GM13977 (cell line): ENCODE data around the gene AFG3L2.

Experiments
- DNase-seq: peaks from one replicate; pipeline ENCODE4 v3.0.0; 2012; ENCODE audit warnings: low spot score
- in situ Hi-C: fragments of 300-500 bp; cut with MboI; formaldehyde crosslinking; loops from one replicate; pipeline ENCODE4 v1.12.0; 2022; ENCODE audit warnings: low sequenced_read_pairs, low pct_unique_long_range_greater_than_20kb, mixed read lengths, inconsistent platforms; ENCODE audit not compliant: unreplicated experiment
- TF ChIP-seq, protein P1 (sequence below): IDR thresholded peaks from 2 replicates; pipeline ENCODE4 v1.5.1; 2012; ENCODE audit warnings: mild to moderate bottlenecking, control low read depth; ENCODE audit not compliant: insufficient read depth; ENCODE audit errors: extremely low read depth, missing control alignments

The AFG3L2 gene

DNA sequence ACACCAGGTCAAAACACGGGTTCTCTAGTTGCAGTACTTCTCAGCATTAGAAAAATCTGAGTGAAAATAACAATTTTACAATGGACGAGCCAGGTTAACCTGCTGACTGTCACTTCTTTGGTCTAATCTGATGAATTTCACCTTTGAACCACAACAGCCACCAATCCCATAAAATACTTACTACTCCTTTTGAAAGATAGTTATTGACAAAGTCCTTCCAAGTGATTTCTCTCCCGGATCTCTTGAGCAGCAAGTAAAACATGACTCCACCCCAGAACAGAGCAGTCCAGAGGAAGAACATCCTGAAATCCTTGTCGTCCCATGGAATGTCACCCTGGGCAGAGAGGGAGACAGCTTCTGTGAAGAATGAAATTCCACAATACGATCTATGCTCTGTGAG lies 10.2 kb downstream of the AFG3L2 start:
- in situ Hi-C loops, result no loop called here
- DNase-seq, result no peak
- TF ChIP-seq, protein P1, sequence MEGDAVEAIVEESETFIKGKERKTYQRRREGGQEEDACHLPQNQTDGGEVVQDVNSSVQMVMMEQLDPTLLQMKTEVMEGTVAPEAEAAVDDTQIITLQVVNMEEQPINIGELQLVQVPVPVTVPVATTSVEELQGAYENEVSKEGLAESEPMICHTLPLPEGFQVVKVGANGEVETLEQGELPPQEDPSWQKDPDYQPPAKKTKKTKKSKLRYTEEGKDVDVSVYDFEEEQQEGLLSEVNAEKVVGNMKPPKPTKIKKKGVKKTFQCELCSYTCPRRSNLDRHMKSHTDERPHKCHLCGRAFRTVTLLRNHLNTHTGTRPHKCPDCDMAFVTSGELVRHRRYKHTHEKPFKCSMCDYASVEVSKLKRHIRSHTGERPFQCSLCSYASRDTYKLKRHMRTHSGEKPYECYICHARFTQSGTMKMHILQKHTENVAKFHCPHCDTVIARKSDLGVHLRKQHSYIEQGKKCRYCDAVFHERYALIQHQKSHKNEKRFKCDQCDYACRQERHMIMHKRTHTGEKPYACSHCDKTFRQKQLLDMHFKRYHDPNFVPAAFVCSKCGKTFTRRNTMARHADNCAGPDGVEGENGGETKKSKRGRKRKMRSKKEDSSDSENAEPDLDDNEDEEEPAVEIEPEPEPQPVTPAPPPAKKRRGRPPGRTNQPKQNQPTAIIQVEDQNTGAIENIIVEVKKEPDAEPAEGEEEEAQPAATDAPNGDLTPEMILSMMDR, result no peak

DNA sequence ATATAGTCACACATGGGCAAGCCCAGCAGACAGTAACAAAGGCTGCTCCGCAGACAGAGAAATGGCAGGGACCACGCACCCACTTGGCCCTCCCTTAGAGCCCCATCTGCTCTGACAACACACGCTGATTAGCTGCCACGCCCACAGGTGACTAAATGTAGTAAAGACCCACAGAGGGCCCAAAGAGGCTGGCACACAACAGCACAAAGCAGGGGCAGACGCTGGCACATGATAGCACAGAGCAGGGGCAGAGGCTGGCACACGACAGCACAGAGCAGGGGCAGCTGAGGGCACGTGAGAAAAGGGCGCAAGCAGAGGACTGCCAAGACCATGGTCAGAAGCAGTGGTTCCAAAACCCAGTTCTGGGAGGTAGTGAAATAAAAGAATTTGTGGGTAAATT lies 10.6 kb downstream of the AFG3L2 start:
- in situ Hi-C loops, result no loop called here
- TF ChIP-seq, protein P1, result no peak
- DNase-seq, result no peak

DNA sequence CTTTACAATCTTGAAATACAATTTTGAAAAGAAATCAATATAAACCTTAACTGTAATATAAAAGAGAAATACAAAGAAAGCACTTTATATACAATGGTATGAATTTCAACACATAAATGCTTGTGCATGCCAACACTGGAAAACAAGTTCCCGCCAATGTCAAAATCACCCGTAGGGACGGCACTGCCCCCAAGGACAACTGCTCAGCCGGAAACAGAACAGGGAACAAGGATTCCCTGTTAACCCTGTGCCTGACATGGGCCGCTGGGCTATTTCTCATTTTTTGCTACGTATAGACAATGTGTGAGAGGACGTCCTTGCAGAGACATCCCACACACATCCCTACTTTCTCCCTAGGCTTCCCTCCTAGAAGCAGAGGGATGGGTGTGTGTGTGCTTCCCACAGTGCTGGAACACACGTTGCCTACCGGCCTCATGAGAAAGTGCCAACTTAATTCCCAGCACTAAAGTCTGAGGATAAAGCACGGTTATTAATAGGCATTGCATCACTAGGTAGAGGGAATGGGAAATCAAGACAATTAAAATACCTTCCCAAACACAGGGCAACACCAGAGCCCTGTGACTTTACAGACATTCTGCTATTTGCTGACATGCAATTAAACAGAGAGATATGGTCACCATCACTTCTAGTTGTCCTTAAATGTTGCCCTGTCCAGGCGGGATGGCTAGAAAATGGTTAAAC lies 14.4 kb downstream of the AFG3L2 start:
- in situ Hi-C loops, result no loop called here
- TF ChIP-seq, protein P1, result no peak
- no peak for DNase-seq

DNA sequence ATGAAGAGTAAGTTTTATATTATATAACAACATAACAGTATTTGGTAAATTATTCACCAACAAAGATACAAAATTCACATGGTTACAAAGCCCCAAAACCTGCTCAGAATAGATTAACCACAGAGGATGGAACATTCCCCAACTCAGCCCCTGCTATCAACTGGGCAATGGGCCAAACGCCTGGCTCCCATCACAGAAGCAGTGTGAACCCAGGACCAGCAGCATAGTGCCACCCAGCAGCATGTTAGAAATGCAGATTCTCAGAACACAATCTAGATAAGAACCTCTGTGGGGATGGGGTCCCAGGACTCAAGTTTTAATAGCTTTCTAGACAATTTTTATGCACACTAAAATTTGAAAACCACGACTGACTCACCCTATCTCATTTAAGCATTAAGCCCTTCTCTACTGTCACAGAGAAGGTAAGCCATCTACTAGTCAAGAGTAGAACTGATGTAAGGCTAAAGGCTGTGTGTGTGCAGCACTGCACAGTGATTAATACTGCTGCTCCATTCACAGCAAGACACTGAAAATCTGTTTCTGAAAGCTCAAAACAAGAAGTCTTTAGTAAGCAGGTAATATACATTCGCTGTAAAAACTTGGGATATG lies 15.2 kb downstream of the AFG3L2 start:
- TF ChIP-seq, protein P1, result no peak
- in situ Hi-C loops, result no loop called here
- no peak for DNase-seq

DNA sequence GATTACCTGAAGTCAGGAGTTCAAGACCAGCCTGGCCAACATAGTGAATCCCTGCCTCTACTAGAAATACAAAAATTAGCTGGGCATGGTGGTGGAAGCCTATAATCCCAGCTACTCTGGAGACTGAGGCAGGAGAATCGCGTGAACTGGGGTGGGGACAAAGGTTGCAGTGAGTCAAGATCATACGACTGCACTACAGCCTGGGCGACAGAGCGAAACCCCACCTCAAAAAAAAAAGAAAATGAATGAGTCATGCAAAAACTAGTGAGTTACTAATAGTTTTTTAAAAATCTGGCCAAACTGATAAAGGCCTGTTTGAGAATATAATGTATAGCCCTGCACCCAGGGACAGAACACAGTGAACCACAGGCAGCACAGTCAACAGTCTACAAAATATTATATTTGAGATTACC lies 17.5 kb downstream of the AFG3L2 start:
- in situ Hi-C loops, result no loop called here
- DNase-seq, result no peak
- TF ChIP-seq, protein P1, result no peak

DNA sequence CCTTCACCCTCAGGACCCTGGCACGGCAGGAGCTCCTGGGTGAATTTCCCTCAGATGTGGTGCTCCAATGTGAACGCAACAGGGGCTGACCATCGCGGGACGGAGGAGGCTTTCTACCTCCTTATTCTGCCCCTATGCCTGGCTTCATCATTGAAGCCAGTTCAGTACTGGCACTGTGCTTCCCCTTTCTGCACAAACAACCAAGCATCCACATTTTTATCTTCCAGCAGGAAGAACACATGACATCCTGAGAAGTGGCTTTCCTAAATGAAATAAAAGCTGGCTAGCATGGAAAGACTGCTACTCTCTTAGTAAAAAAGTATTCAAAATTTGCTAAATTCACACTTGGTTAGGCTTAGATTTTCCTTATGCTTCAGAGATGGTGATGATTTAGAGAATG lies 24.8 kb downstream of the AFG3L2 start:
- TF ChIP-seq, protein P1, result no peak
- in situ Hi-C loops, result no loop called here
- no peak for DNase-seq
